Common myeloid progenitor, CD34-positive (primary cell): ENCODE results near the gene OSBP2.

Experiments used
- CTCF ChIA-PET: fragments of 350-600 bp; sonication (Branson Sonifier 250); formaldehyde crosslinking; loops from one replicate; lab custom pipeline; 2021; ENCODE audit warnings: antibody characterized with exemption; lab: Charles Lee
- POLR2A ChIA-PET: fragments of 350-600 bp; sonication (Branson Sonifier 250); formaldehyde crosslinking; loops from one replicate; lab custom pipeline; 2021; ENCODE audit warnings: antibody characterized with exemption; lab: Charles Lee
- DNase-seq, 3 donors: peaks; one replicate each; pipeline versions ENCODE4 v3.0.0 to v3.0.0-alpha.2; 2013
- H3K27ac ChIP-seq, 2 experiments: 1 replicate in 1 of 2; 2 replicates in 1 of 2; pipeline ENCODE4 v1.7.0; 2013; ENCODE audit warnings: inconsistent platforms in 2 of 2, low read length in 2 of 2, mild to moderate bottlenecking in 2 of 2, low read depth in 1 of 2, moderate library complexity in 1 of 2; ENCODE audit not compliant: severe bottlenecking in 2 of 2, insufficient read depth in 1 of 2, poor library complexity in 1 of 2
- H3K27me3 ChIP-seq, 5 experiments: replicated peaks in 2 of 5; 1 replicate in 3 of 5; 2 replicates in 2 of 5; pipeline versions ENCODE4 v1.6.1 to v1.7.0; 2013; ENCODE audit warnings: low read length in 4 of 5, mild to moderate bottlenecking in 2 of 5, moderate library complexity in 2 of 5, inconsistent platforms in 1 of 5; ENCODE audit not compliant: insufficient read depth in 5 of 5, control insufficient read depth in 4 of 5
- H3K36me3 ChIP-seq, 4 experiments: 1 replicate in 2 of 4; 2 replicates in 2 of 4; pipeline versions ENCODE4 v1.6.1 to v1.7.0; 2013; ENCODE audit warnings: low read length in 3 of 4, control low read depth in 1 of 4, mild to moderate bottlenecking in 1 of 4; ENCODE audit not compliant: control insufficient read depth in 4 of 4, insufficient read depth in 4 of 4
- H3K4me1 ChIP-seq, 4 experiments: 1 replicate in 3 of 4; 2 replicates in 1 of 4; pipeline versions ENCODE4 v1.6.1 to v1.7.1; 2013; ENCODE audit warnings: low read length in 3 of 4, mild to moderate bottlenecking in 3 of 4, control low read depth in 1 of 4, inconsistent platforms in 1 of 4, moderate library complexity in 1 of 4; ENCODE audit not compliant: control insufficient read depth in 4 of 4, insufficient read depth in 4 of 4; ENCODE audit errors: control extremely low read depth in 1 of 4
- H3K4me3 ChIP-seq, 7 experiments: 1 replicate in 4 of 7; 2 replicates in 3 of 7; pipeline versions ENCODE4 v1.5.1 to v1.7.0; 2013; ENCODE audit warnings: mild to moderate bottlenecking in 7 of 7, low read length in 6 of 7, moderate library complexity in 6 of 7, inconsistent platforms in 2 of 7, low read depth in 2 of 7, control low read depth in 1 of 7; ENCODE audit not compliant: insufficient read depth in 4 of 7, control insufficient read depth in 1 of 7; ENCODE audit errors: extremely low read depth in 1 of 7
- H3K9me3 ChIP-seq, 5 experiments: 1 replicate in 4 of 5; 2 replicates in 1 of 5; pipeline versions ENCODE4 v1.6.1 to v1.7.1; 2013; ENCODE audit warnings: low read length in 4 of 5, mild to moderate bottlenecking in 2 of 5, inconsistent platforms in 1 of 5, low read depth in 1 of 5, moderate library complexity in 1 of 5; ENCODE audit not compliant: control insufficient read depth in 4 of 5, insufficient read depth in 2 of 5; ENCODE audit errors: control extremely low read depth in 1 of 5
- WGBS: methylation state at CpG from one replicate; pipeline ENCODE4 v1.1.5; 2013; ENCODE audit not compliant: insufficient coverage; 5-methylcytosine and 5-hydroxymethylcytosine counted together

OSBP2 gene

DNA sequence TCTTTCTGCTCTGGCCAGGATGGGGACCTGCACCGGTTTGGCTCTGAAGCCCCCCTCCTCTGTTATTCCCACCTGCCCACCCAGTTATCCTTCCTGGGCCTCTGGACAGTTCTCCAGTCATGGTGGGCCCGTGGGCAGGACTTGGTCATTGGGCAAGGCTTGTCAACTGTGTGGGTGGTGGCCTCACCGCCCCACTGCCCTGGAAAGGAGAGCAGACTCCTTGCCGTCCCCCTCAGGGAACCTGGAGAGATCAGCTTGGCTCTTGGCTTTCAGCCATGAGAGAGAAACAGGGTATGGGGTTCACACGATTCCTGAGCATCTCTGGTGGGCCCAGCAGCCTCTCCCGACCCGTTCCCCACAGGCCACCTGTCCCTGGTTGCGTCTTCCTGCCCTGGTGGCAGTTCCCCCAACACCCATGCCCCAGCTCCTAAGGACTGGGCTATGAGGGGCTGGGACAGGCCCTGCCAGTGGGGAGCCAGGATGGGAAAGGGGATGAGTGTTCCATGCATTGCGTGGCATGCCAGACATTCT lies 181.6 kb downstream of the OSBP2 start:
- Histone ChIP-seq H3K4me1 (no peaks in the 10 kb centered on the region), H3K9me3 (no peaks in the 10 kb centered on the region), H3K36me3 (no peaks in the 10 kb centered on the region), H3K27me3 (no peaks in the 10 kb centered on the region), H3K27ac (no peak overlapping the region), H3K4me3 (no peak overlapping the region)
- 97% methylated on average over 8 of the region's 9 CpGs for WGBS
- CTCF ChIA-PET, result interaction anchor here (3.1 kb wide), 1 partner anchor 9 kb away, joined by 9 read pairs; no protein-coding TSS in a partner anchor
- DNase-seq, result no peak
- POLR2A ChIA-PET, result no interaction called here

DNA sequence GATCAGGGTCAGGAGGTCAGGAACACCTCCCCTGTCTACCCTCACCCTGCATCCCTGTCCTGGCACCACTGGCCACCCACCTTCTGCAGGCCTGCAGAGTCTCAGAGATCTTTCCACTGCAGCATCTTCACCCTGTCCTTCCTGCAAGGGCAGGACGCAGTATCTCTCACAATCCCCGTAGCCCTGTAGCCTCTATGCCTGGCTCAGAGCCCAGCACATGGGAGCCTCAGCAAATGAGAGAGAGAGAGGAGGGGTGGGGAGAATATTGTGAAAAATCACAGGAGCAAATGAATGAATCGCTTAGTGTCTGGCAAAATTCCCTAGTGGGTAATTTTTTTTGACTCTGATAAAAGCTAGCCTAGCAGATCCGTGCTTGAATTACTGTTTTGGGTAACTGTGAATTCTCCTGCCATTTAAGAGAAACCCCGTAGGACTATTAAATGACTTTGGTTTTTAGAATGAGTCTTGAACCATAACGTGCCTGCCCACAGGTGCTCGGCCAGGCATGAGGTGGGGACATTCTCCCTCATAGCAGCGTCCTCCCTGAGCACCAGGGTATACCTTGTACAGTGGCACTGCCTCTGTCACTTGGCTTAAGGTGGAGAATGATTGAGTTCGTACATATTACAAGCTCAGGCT lies 182.4 kb downstream of the OSBP2 start:
- Histone ChIP-seq H3K27ac (no peak overlapping the region), H3K9me3 (no peaks in the 10 kb centered on the region), H3K36me3 (no peaks in the 10 kb centered on the region), H3K27me3 (no peaks in the 10 kb centered on the region), H3K4me3 (no peak overlapping the region), H3K4me1 (peaks cover 0 to 4% (median 0%) of the 10 kb centered on the region in 4 experiments)
- no peak for DNase-seq
- ChIA-PET CTCF (interaction anchor here (0.7 kb wide), 1 partner anchor 14 kb away, joined by 3 read pairs; no protein-coding TSS in a partner anchor), POLR2A (no interaction called here)
- WGBS, result 95% methylated on average over 8 of the region's 9 CpGs

DNA sequence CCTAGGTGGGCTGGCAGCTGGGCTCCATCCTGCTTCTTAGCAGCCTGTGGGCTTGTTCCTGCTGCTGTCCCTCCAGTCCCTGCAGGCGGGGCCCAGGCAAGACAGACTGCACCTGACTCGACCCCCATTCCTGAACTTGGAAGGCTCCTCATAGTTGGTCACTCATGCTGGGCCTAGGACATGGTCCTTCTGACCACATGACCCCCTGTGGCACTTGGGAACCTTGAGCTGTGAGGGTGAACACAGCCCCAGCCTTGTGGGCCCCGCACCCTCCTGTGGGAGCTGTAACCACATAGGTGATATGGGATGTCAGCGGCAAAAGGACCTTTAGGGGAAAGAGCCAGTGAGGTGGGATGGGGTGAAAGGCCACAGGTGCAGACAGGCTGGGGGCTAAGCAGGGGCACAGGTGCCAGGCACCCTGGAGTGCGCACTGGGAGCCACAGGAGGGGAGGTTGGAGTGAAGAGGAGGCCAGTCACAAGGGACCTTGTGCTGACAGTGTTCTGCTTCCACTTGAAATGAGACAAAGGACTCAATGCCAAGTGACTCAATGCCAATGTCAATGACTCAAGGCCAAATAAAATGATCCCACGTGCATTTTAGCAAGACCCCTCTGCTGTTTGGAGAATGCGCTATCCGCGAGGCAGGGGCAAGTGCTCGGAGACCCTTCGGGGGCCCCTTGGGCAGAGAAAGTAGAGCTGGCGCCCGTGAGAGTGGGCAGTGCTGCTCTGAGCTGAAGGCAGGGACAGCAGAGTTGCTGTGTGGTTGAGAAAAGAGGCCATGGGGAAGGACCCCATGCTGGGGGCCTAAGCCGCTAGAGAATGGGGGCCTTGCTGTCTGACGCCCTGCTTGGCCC lies 183.2 kb downstream of the OSBP2 start:
- POLR2A ChIA-PET, result no interaction called here

DNA sequence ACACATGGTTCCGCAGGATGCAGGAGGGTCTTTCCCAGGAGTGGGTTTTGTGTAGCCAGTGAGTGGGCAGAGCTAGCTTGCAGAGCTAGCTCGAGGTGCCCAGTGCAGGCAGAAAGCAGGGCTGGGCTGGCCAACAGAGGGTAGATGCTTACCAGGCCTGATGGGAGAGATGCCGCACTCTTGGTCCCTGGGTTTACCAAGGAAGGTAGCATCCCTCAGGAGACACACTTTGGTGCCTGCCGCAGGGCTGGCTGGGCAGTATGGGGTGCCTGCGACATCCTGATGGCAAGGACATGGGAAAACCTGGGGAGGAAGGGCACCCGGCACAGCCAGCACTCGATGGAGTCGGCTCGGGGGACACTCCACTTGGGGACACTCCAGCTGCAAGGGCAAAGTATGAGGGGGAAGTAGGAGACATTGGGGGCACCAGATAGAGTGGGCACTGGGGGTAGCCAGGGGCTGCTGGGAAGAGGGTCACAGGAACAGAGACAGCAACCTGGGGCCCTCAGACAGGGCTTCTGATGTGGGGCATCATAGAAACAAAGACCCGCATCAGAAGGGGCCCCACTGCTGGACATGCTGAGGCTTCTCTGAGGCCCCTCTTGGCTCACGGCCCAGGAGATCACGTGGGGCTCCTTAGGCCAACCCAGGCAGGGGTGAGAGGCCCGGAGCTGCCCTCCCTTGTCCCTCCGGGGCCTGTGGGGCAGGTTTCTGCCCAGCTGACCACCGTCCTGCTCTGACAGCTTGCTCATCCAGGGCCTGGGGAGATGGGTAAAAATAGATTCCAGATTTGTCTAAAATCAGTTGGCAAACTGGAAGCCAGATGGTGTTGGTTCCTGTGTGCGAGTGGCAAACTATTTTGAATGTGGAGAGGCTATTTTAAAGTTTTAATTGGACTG lies 184.1 kb downstream of the OSBP2 start:
- WGBS, result 79% methylated on average over 11 of the region's 16 CpGs
- peaks cover 0 to 4% (median 0%) of the 10 kb centered on the region in 4 experiments for H3K4me1 ChIP-seq

More for the DNA sequence above, 183.2 kb downstream of the OSBP2 start:
- no peaks in the 10 kb centered on the region for H3K36me3 ChIP-seq
- H3K9me3 ChIP-seq, result no peaks in the 10 kb centered on the region
- H3K27ac ChIP-seq, result no peak overlapping the region
- no peak for DNase-seq
- WGBS, result 93% methylated on average over 13 of the region's 15 CpGs
- peaks cover 0 to 4% (median 0%) of the 10 kb centered on the region in 4 experiments for H3K4me1 ChIP-seq
- H3K27me3 ChIP-seq, result no peaks in the 10 kb centered on the region
- CTCF ChIA-PET, result interaction anchor here (0.7 kb wide), 1 partner anchor 13 kb away, joined by 3 read pairs; no protein-coding TSS in a partner anchor
- H3K4me3 ChIP-seq, result no peak overlapping the region

DNA sequence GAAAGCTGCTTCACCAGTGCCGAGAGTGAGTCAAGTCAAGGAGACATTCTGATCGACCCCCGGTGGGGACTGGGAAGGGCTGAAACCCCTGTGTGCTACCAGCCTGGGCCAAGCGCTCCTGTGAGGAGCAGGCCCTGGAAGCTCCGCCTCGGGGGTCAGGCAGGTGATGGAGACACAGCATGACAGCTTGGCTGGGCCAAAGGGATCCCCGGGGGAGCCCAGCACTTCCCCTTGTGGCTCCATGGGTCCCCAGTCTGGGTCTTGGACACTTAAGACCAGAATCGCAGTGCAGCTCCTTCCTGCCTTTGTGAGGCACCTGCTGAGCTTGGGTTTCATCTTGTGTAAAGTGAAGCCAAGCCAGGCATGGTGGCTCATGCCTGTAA lies 184.7 kb downstream of the OSBP2 start:
- Histone ChIP-seq H3K27me3 (no peaks in the 10 kb centered on the region), H3K36me3 (no peaks in the 10 kb centered on the region), H3K9me3 (no peaks in the 10 kb centered on the region), H3K4me3 (no peak overlapping the region), H3K27ac (no peak overlapping the region), H3K4me1 (peaks cover 0 to 4% (median 0%) of the 10 kb centered on the region in 4 experiments)
- DNase-seq, result no peak
- ChIA-PET CTCF (interaction anchor here (0.5 kb wide), 1 partner anchor 41 kb away, joined by 3 read pairs; no protein-coding TSS in a partner anchor), POLR2A (no interaction called here)
- 92% methylated on average over 8 of the region's 8 CpGs for WGBS

More for the DNA sequence above, 184.1 kb downstream of the OSBP2 start:
- no peak overlapping the region for H3K4me3 ChIP-seq
- POLR2A ChIA-PET, result interaction anchor here (0.5 kb wide), 1 partner anchor 58 kb away, joined by 4 read pairs; no protein-coding TSS in a partner anchor
- no peaks in the 10 kb centered on the region for H3K27me3 ChIP-seq
- no peak overlapping the region for H3K27ac ChIP-seq
- CTCF ChIA-PET, result interaction anchor here (0.5 kb wide), 1 partner anchor 41 kb away, joined by 3 read pairs; no protein-coding TSS in a partner anchor
- H3K9me3 ChIP-seq, result no peaks in the 10 kb centered on the region
- H3K36me3 ChIP-seq, result no peaks in the 10 kb centered on the region
- DNase-seq, result no peak

DNA sequence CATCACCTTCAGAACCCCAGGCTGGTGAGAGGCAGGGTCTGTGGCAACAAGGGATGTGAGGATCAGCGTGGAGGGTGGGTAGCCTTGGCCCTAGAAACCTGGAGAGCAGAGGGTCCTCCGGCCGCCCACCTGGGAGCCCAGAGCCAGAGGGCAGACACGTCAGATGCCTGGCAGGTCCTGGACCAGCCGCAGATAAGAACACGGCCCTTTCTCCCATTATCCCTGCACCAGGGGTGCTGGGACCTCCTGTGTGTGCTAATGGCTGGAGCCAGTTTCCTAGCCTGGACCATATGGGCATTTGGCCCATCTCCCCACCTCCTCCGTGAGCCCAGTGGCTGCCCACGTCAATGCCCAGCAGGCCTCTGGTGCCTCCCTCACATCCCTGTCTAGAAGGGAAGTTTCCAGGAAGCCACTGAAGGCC lies 185.5 kb downstream of the OSBP2 start:
- ChIA-PET POLR2A (no interaction called here), CTCF (no interaction called here)
- H3K4me1 ChIP-seq, result peaks cover 0 to 4% (median 0%) of the 10 kb centered on the region in 4 experiments
- H3K9me3 ChIP-seq, result no peaks in the 10 kb centered on the region
- 100% methylated on average over 7 of the region's 8 CpGs for WGBS
- H3K4me3 ChIP-seq, result no peak overlapping the region
- no peaks in the 10 kb centered on the region for H3K27me3 ChIP-seq
- DNase-seq, result no peak
- no peaks in the 10 kb centered on the region for H3K36me3 ChIP-seq
- H3K27ac ChIP-seq, result no peak overlapping the region
